ENCODE measurements around the gene KLHL14. TPM values are rescaled to one million over a fixed set of nuclear protein-coding genes. Genes with fewer than 3 reads are reported as not detected.

KLHL14 gene
- total RNA-seq, 1 donor from 2014 or later: 7.0 TPM

- peaks cover 5% of the 10 kb centered on the region for H3K4me1 Mint-ChIP-seq (ENCODE audit: low read depth)
- H3K36me3 Mint-ChIP-seq (ENCODE audit: insufficient read depth): peaks cover 6% of the 10 kb centered on the region
- no peak for DNase-seq (ENCODE audit: low spot score, unreplicated experiment)
- H3K27ac Mint-ChIP-seq: no peak overlapping the region
- H3K4me3 Mint-ChIP-seq (ENCODE audit: low read depth): no peak overlapping the region
- no peak for TF ChIP-seq CTCF (IDR thresholded peaks at IDR 0.05; ENCODE audit: unreplicated experiment)
- no peaks in the 10 kb centered on the region for H3K9me3 Mint-ChIP-seq (ENCODE audit: low read depth)
- H3K27me3 Mint-ChIP-seq: no peaks in the 10 kb centered on the region
Observed at GRCh38 chr18:32732165-32732564, 40.7 kb downstream of the KLHL14 start.

- no peak for DNase-seq (ENCODE audit: low spot score, unreplicated experiment)
- no peaks in the 10 kb centered on the region for H3K9me3 Mint-ChIP-seq (ENCODE audit: low read depth)
- peaks cover 5% of the 10 kb centered on the region for H3K4me1 Mint-ChIP-seq (ENCODE audit: low read depth)
- no peak overlapping the region for H3K27ac Mint-ChIP-seq
- no peak overlapping the region for H3K4me3 Mint-ChIP-seq (ENCODE audit: low read depth)
- H3K27me3 Mint-ChIP-seq: no peaks in the 10 kb centered on the region
- no peak for TF ChIP-seq CTCF (IDR thresholded peaks at IDR 0.05; ENCODE audit: unreplicated experiment)
- H3K36me3 Mint-ChIP-seq (ENCODE audit: insufficient read depth): peaks cover 6% of the 10 kb centered on the region
Observed at GRCh38 chr18:32730620-32731091, 42.2 kb downstream of the KLHL14 start.

- no peaks in the 10 kb centered on the region for H3K9me3 Mint-ChIP-seq (ENCODE audit: low read depth)
- no peak for TF ChIP-seq CTCF (IDR thresholded peaks at IDR 0.05; ENCODE audit: unreplicated experiment)
- H3K4me3 Mint-ChIP-seq (ENCODE audit: low read depth): no peak overlapping the region
- no peak for DNase-seq (ENCODE audit: low spot score, unreplicated experiment)
- H3K27ac Mint-ChIP-seq: no peak overlapping the region
- H3K4me1 Mint-ChIP-seq (ENCODE audit: low read depth): peaks cover 5% of the 10 kb centered on the region
- no peaks in the 10 kb centered on the region for H3K27me3 Mint-ChIP-seq
- peaks cover 3% of the 10 kb centered on the region for H3K36me3 Mint-ChIP-seq (ENCODE audit: insufficient read depth)
Observed at GRCh38 chr18:32730068-32730467, 42.8 kb downstream of the KLHL14 start.

GRCh38 chr18:32724071-32724749 lies 48.6 kb downstream of the KLHL14 start:
- peaks cover 9% of the 10 kb centered on the region for H3K27me3 Mint-ChIP-seq
- no peak overlapping the region for H3K4me3 Mint-ChIP-seq (ENCODE audit: low read depth)
- DNase-seq (ENCODE audit: low spot score, unreplicated experiment): no peak
- no peak overlapping the region for H3K27ac Mint-ChIP-seq
- peaks cover 1% of the 10 kb centered on the region for H3K36me3 Mint-ChIP-seq (ENCODE audit: insufficient read depth)
- TF ChIP-seq CTCF (IDR thresholded peaks at IDR 0.05; ENCODE audit: unreplicated experiment): no peak
- H3K4me1 Mint-ChIP-seq (ENCODE audit: low read depth): peaks cover 6% of the 10 kb centered on the region
- H3K9me3 Mint-ChIP-seq (ENCODE audit: low read depth): no peaks in the 10 kb centered on the region

GRCh38 chr18:32722279-32722678 lies 50.5 kb downstream of the KLHL14 start:
- Mint-ChIP-seq H3K27me3 (peaks cover 9% of the 10 kb centered on the region), H3K4me3 (ENCODE audit: low read depth) (no peak overlapping the region), H3K36me3 (ENCODE audit: insufficient read depth) (peaks cover 1% of the 10 kb centered on the region), H3K9me3 (ENCODE audit: low read depth) (no peaks in the 10 kb centered on the region), H3K4me1 (ENCODE audit: low read depth) (peaks cover 4% of the 10 kb centered on the region), H3K27ac (no peak overlapping the region)
- no peak for TF ChIP-seq CTCF (IDR thresholded peaks at IDR 0.05; ENCODE audit: unreplicated experiment)
- DNase-seq (ENCODE audit: low spot score, unreplicated experiment): no peak
